Natural killer cell (primary cell): Measurements from ENCODE around the gene EME1. TPM values are rescaled to one million over a fixed set of nuclear protein-coding genes. Genes with fewer than 3 reads are reported as not detected.
"Not testable (repeated sequence)": the region's sequence is repeated elsewhere in the genome, so short reads cannot be mapped to it uniquely, and the experiment has no call there.

ENCODE experiments used
- ATAC-seq, 3 donors: fragments of 150-1000 bp in 2 of 3; fragments of 200-7000 bp in 1 of 3; cut with Tn5 transposase; 1 replicate in 1 of 3; 2 replicates in 2 of 3; pipeline ENCODE4 v1.10.0; 2021; ENCODE audit warnings: mild to moderate bottlenecking in 2 of 3, moderate library complexity in 2 of 3
- DNase-seq, 2 donors: peaks; one replicate each; pipeline versions ENCODE4 v3.0.0 to v3.0.0-alpha.2; 2013 to 2021; ENCODE audit warnings: mixed read lengths in 1 of 2
- H3K27ac ChIP-seq: one replicate; pipeline ENCODE4 v1.5.1; 2013; ENCODE audit warnings: mild to moderate bottlenecking, low read length
- H3K27me3 ChIP-seq: one replicate; pipeline ENCODE4 v1.6.1; 2013; ENCODE audit warnings: low read length; ENCODE audit not compliant: control insufficient read depth, insufficient read depth
- H3K36me3 ChIP-seq: one replicate; pipeline ENCODE4 v1.6.1; 2013; ENCODE audit warnings: low read length; ENCODE audit not compliant: control insufficient read depth, insufficient read depth
- H3K4me1 ChIP-seq: one replicate; pipeline ENCODE4 v1.6.1; 2013; ENCODE audit warnings: low read length; ENCODE audit not compliant: control insufficient read depth, insufficient read depth
- H3K4me3 ChIP-seq: one replicate; pipeline ENCODE4 v1.5.1; 2013; ENCODE audit warnings: low read length
- H3K9me3 ChIP-seq: one replicate; pipeline ENCODE4 v1.6.1; 2013; ENCODE audit warnings: low read length; ENCODE audit not compliant: control insufficient read depth, insufficient read depth
- H3K27ac Mint-ChIP-seq, 2 donors: one replicate each; pipeline ENCODE4 v1.8.0; 2022; ENCODE audit warnings: mild to moderate bottlenecking in 2 of 2, mixed read lengths in 2 of 2, moderate library complexity in 1 of 2
- H3K27me3 Mint-ChIP-seq, 2 donors: one replicate each; pipeline ENCODE4 v1.8.0; 2022; ENCODE audit warnings: low read depth in 2 of 2, mixed read lengths in 2 of 2
- H3K36me3 Mint-ChIP-seq: one replicate; pipeline ENCODE4 v1.8.0; 2022; ENCODE audit warnings: mixed read lengths
- H3K4me1 Mint-ChIP-seq, 2 donors: one replicate each; pipeline ENCODE4 v1.8.0; 2022; ENCODE audit warnings: mixed read lengths in 2 of 2
- H3K4me3 Mint-ChIP-seq: one replicate; pipeline ENCODE4 v1.8.0; 2022; ENCODE audit warnings: mild to moderate bottlenecking, moderate library complexity, mixed read lengths
- H3K9me3 Mint-ChIP-seq, 2 donors: one replicate each; pipeline ENCODE4 v1.8.0; 2022; ENCODE audit warnings: mixed read lengths in 2 of 2
- WGBS: methylation state at CpG from one replicate; pipeline ENCODE4 v1.1.7; 2013; ENCODE audit warnings: missing lambda C conversion rate; ENCODE audit not compliant: insufficient coverage; 5-methylcytosine and 5-hydroxymethylcytosine counted together
- intact Hi-C: fragments of 100-400 bp; cut with micrococcal nuclease; formaldehyde crosslinking; loops from one replicate; pipeline ENCODE4 v1.14.2; 2022
- total RNA-seq, 4 donors: library from RNA; stranded (reverse); fragments of 120-200 nt in 1 of 4; gene quantifications; one replicate each; pipeline versions ENCODE4 v1.2.3 to v1.2.4, GENCODE V29; 2013 to 2022
- TF ChIP-seq, protein P1 (sequence below): fragments of 200-600 bp; IDR thresholded peaks from one replicate; pipeline ENCODE4 v1.8.0; 2022; ENCODE audit warnings: antibody characterized with exemption

EME1 gene
- total RNA-seq, 3 donors from 2014 or later (not counting 1 experiment from before 2014, with no cell fraction given) = 2.4 to 3.2 (median 2.9) TPM

GRCh38 chr17:50331085-50331791, 41.8 kb upstream of the EME1 start:
- peaks cover 7% of the 10 kb centered on the region in 2 donors for H3K4me1 Mint-ChIP-seq
- ATAC-seq (no peak), DNase-seq (no peak)
- Histone ChIP-seq H3K9me3 (no peaks in the 10 kb centered on the region), H3K27ac (no peak overlapping the region), H3K36me3 (no peaks in the 10 kb centered on the region), H3K27me3 (no peaks in the 10 kb centered on the region), H3K4me1 (no peaks in the 10 kb centered on the region), H3K4me3 (no peak overlapping the region)
- no peaks in the 10 kb centered on the region for H3K9me3 Mint-ChIP-seq
- 82% methylated on average over 4 of the region's 4 CpGs for WGBS
- H3K4me3 Mint-ChIP-seq = no peak overlapping the region
- H3K27me3 Mint-ChIP-seq = peaks cover 7 to 11% of the 10 kb centered on the region in 2 donors
- TF ChIP-seq, protein P1, sequence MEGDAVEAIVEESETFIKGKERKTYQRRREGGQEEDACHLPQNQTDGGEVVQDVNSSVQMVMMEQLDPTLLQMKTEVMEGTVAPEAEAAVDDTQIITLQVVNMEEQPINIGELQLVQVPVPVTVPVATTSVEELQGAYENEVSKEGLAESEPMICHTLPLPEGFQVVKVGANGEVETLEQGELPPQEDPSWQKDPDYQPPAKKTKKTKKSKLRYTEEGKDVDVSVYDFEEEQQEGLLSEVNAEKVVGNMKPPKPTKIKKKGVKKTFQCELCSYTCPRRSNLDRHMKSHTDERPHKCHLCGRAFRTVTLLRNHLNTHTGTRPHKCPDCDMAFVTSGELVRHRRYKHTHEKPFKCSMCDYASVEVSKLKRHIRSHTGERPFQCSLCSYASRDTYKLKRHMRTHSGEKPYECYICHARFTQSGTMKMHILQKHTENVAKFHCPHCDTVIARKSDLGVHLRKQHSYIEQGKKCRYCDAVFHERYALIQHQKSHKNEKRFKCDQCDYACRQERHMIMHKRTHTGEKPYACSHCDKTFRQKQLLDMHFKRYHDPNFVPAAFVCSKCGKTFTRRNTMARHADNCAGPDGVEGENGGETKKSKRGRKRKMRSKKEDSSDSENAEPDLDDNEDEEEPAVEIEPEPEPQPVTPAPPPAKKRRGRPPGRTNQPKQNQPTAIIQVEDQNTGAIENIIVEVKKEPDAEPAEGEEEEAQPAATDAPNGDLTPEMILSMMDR = no peak
- intact Hi-C loops = no loop called here
- no peak overlapping the region for H3K27ac Mint-ChIP-seq
- H3K36me3 Mint-ChIP-seq = no peaks in the 10 kb centered on the region

DNA sequence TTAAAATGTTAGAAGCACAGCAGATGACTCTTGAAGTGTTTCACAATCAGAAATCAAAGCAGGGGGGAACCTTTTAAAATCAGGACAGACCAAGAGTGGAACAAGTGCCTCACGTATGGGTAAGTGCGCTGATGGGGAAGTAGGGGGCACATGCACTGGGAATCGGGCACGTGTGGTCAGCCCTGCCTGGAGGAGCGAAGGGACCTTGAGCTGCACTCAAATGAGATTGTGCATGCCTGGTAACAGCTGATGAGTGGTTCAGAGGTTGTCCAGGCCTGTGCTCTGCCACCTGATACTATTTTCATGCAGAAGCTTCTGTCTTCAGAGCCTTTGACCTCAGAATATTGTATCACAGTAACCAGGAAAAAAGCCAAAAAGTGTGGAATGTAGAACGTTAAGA, 40.8 kb upstream of the EME1 start:
- no peak for ATAC-seq
- peaks cover 7% of the 10 kb centered on the region in 2 donors for H3K4me1 Mint-ChIP-seq
- 72% methylated on average over 6 of the region's 6 CpGs for WGBS
- TF ChIP-seq, protein P1 = no peak
- H3K4me1 ChIP-seq = no peaks in the 10 kb centered on the region
- no peak overlapping the region for H3K4me3 ChIP-seq
- H3K36me3 Mint-ChIP-seq = no peaks in the 10 kb centered on the region
- H3K4me3 Mint-ChIP-seq = no peak overlapping the region
- H3K27ac ChIP-seq = no peak overlapping the region
- H3K36me3 ChIP-seq = no peaks in the 10 kb centered on the region
- no peaks in the 10 kb centered on the region for H3K9me3 Mint-ChIP-seq
- H3K9me3 ChIP-seq = no peaks in the 10 kb centered on the region
- peaks cover 7 to 11% of the 10 kb centered on the region in 2 donors for H3K27me3 Mint-ChIP-seq
- no peak overlapping the region for H3K27ac Mint-ChIP-seq
- no peaks in the 10 kb centered on the region for H3K27me3 ChIP-seq
- intact Hi-C loops = no loop called here
- no peak for DNase-seq

DNA sequence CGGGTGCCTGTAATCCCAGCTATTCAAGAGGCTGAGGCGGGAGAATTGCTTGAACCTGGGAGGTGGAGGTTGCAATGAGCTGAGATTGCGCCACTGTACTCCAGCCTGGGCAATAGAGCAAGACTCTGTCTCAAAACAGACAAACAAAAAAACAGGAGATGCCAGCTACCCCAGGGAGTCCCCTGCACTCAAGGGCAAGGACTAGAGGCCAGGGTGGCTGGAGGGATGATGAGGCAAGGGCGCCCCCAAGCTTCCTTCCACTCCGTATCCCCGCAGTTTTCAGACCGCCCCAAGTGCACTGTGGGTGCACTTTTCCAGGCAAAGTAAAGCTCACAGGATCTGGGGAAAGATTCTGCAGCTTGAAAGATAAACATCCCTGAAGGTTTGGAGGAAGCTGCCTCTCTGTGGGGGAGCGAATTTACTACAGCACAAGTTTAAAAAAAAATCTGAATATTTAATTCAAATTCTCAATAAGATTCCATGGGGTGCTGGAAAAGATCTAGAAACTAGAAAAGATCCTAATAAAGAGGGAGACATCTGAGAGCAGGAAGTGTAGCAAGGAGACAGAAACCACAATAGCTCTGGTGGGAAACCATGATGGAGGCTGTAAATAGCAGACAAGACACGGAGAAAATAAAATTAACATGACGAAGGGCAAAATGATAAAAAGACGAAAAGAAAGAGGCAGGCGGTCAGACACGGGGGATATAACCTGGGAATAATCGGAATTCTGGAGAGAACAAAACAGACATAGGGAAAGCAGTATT, 39.6 kb upstream of the EME1 start:
- H3K36me3 Mint-ChIP-seq, intact Hi-C loops, H3K9me3 ChIP-seq, DNase-seq, H3K36me3 ChIP-seq, H3K27ac ChIP-seq, H3K4me1 Mint-ChIP-seq, H3K9me3 Mint-ChIP-seq, H3K27me3 ChIP-seq, H3K4me1 ChIP-seq, H3K4me3 ChIP-seq, ATAC-seq, H3K27ac Mint-ChIP-seq: not testable (repeated sequence)
- peak overlapping the region; percentile 7 for H3K4me3 Mint-ChIP-seq
- WGBS = 58% methylated on average over 9 of the region's 14 CpGs
- peaks cover 7 to 14% of the 10 kb centered on the region in 2 donors for H3K27me3 Mint-ChIP-seq

DNA sequence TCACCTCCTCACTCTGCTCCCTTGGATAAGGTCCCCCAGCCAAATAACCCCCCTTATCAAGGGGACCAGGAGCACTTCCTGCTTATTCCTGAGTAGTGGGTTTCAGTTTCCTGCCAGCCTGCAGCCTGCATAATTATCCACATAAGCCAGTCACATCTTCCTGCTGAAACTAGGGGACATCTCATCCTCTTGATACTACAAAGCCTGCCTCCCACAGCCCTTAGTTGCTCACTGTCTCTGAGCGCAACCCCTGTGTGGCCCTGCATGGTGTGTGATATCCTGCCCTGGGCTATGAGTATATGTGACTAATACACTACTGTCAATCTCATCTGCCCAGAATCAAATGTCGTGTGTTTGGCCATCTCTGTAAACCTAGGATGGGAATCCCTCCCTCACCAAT, 35.1 kb upstream of the EME1 start:
- intact Hi-C loops = no loop called here
- Histone ChIP-seq H3K27me3 (no peaks in the 10 kb centered on the region), H3K36me3 (no peaks in the 10 kb centered on the region), H3K9me3 (no peaks in the 10 kb centered on the region), H3K27ac (no peak overlapping the region), H3K4me1 (no peaks in the 10 kb centered on the region), H3K4me3 (no peak overlapping the region)
- peaks cover 0 to 11% of the 10 kb centered on the region in 2 donors for H3K27me3 Mint-ChIP-seq
- H3K27ac Mint-ChIP-seq = no peak overlapping the region
- DNase-seq (no peak), ATAC-seq (no peak)
- TF ChIP-seq, protein P1 = no peak
- no peak overlapping the region for H3K4me3 Mint-ChIP-seq
- peaks cover 7% of the 10 kb centered on the region in 2 donors for H3K4me1 Mint-ChIP-seq
- 100% methylated on average over 1 of the region's 2 CpGs for WGBS
- H3K36me3 Mint-ChIP-seq = peaks cover 14% of the 10 kb centered on the region
- peaks cover 2 to 6% of the 10 kb centered on the region in 2 donors for H3K9me3 Mint-ChIP-seq
